GM18867 (cell line): ENCODE results near the gene TMEM131.
"Not testable (repeated sequence)": the region's sequence is repeated elsewhere in the genome, so short reads cannot be mapped to it uniquely, and the experiment has no call there.

Experiments
- ATAC-seq: cut with Tn5 transposase; IDR thresholded peaks from one replicate; pipeline ENCODE4 v1.9.1; 2021; ENCODE audit warnings: mild to moderate bottlenecking, moderate library complexity; ENCODE audit not compliant: unreplicated experiment

Gene TMEM131

GRCh38 chr2:97918818-97919217 lies 76.9 kb downstream of the TMEM131 start:
- no peak for ATAC-seq

- not testable (repeated sequence) for ATAC-seq
Measured at GRCh38 chr2:97917668-97918067, 78.1 kb downstream of the TMEM131 start.

- ATAC-seq, result no peak
Measured at GRCh38 chr2:97914691-97915213, 81.0 kb downstream of the TMEM131 start.

GRCh38 chr2:97913846-97914245 lies 81.9 kb downstream of the TMEM131 start:
- ATAC-seq, result no peak

GRCh38 chr2:97911922-97912575 lies 83.7 kb downstream of the TMEM131 start:
- ATAC-seq, result no peak

- peak; percentile 81 for ATAC-seq
Measured at GRCh38 chr2:97911206-97911921, 84.4 kb downstream of the TMEM131 start.

- no peak for ATAC-seq
Measured at GRCh38 chr2:97910403-97911205, 85.1 kb downstream of the TMEM131 start.

- ATAC-seq, result no peak
Measured at GRCh38 chr2:97908208-97908676, 87.5 kb downstream of the TMEM131 start.

- ATAC-seq, result no peak
Measured at GRCh38 chr2:97907369-97908100, 88.2 kb downstream of the TMEM131 start.

- ATAC-seq, result no peak
Measured at GRCh38 chr2:97906307-97906706, 89.4 kb downstream of the TMEM131 start.

- ATAC-seq, result no peak
Measured at GRCh38 chr2:97905294-97905693, 90.5 kb downstream of the TMEM131 start.

- no peak for ATAC-seq
Measured at GRCh38 chr2:97901862-97902261, 93.9 kb downstream of the TMEM131 start.

GRCh38 chr2:97900806-97901205 lies 94.9 kb downstream of the TMEM131 start:
- ATAC-seq, result no peak

GRCh38 chr2:97893042-97893441 lies 102.7 kb downstream of the TMEM131 start:
- not testable (repeated sequence) for ATAC-seq

GRCh38 chr2:97891611-97892010 lies 104.1 kb downstream of the TMEM131 start:
- ATAC-seq, result no peak

GRCh38 chr2:97889156-97889555 lies 106.6 kb downstream of the TMEM131 start:
- no peak for ATAC-seq

- no peak for ATAC-seq
Measured at GRCh38 chr2:97885841-97886240, 109.9 kb downstream of the TMEM131 start.

GRCh38 chr2:97880334-97880733 lies 115.4 kb downstream of the TMEM131 start:
- no peak for ATAC-seq

- no peak for ATAC-seq
Measured at GRCh38 chr2:97878865-97879264, 116.9 kb downstream of the TMEM131 start.

- ATAC-seq, result not testable (repeated sequence)
Measured at GRCh38 chr2:97878317-97878716, 117.4 kb downstream of the TMEM131 start.
